Lower lobe of right lung (tissue), 2 donors: ENCODE data around the gene SLAMF1. TPM values are rescaled to one million over a fixed set of nuclear protein-coding genes. Genes with fewer than 3 reads are reported as not detected.

Source experiments
- ATAC-seq, 2 donors: fragments of 200-7000 bp; cut with Tn5 transposase; one replicate each; pipeline ENCODE4 v1.9.1; 2020 to 2022; ENCODE audit warnings: mild to moderate bottlenecking in 2 of 2, moderate library complexity in 2 of 2
- DNase-seq: peaks from one replicate; pipeline ENCODE4 v3.0.0-alpha.2; 2020
- H3K27ac ChIP-seq: fragments of 200-600 bp; one replicate; pipeline ENCODE4 v1.8.0; 2022
- H3K27me3 ChIP-seq: fragments of 200-600 bp; one replicate; pipeline ENCODE4 v1.8.0; 2022; ENCODE audit warnings: low read depth
- H3K36me3 ChIP-seq: fragments of 200-600 bp; one replicate; pipeline ENCODE4 v1.8.0; 2022; ENCODE audit warnings: mild to moderate bottlenecking
- H3K4me1 ChIP-seq: fragments of 200-600 bp; one replicate; pipeline ENCODE4 v1.8.0; 2022
- H3K4me3 ChIP-seq: fragments of 200-600 bp; one replicate; pipeline ENCODE4 v1.8.0; 2022; ENCODE audit warnings: mild to moderate bottlenecking
- H3K9me3 ChIP-seq: fragments of 200-600 bp; one replicate; pipeline ENCODE4 v1.8.0; 2022
- CTCF ChIP-seq: fragments of 200-600 bp; IDR thresholded peaks from one replicate; pipeline ENCODE4 v1.8.0; 2022; ENCODE audit warnings: antibody characterized with exemption, mild to moderate bottlenecking
- intact Hi-C: fragments of 100-400 bp; cut with DNase I; formaldehyde crosslinking; loops from one replicate; pipeline ENCODE4 v1.11.0; 2022
- total RNA-seq: library from RNA; stranded (reverse); fragmentation: NEBNext Ultra II Directional; extraction: Animal tissue kit (Norgen Biotek cat#: 25700); gene quantifications from one replicate; pipeline ENCODE4 v1.2.1, GENCODE V29; 2021
- donor health status: DM: no; HTN: yes; CAD: no; lungs with severe emphysema.

Gene SLAMF1
- total RNA-seq, 1 donor from 2014 or later: 1.4 TPM

DNA sequence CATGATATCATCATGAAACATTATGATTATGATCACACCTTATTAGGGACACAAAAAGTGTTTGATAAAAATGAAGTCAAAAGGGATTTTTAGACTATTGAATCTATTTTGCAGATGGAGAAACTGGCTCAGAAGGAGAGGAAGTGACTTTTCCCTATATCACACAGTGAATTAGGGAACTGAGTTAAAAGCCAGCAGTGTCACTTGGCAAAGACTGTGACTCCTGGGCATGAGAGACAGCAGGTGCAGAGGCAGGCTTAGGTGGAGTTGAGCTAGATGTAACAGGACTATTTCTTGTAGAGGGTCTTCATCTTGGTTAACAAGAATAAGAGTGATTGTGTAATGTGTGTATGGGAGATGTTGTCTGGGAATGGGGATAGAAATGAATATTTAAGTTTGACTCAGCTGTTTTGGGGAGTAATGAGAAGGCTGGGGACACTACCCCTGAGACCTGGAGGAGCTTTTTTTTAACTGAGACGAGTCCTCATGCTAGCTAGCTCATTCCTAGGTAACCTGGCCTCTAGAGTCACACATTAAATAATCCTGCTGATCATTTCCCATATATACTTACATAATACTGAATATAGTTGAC is 66.5 kb downstream of the SLAMF1 start:
- TF ChIP-seq CTCF: no peak
- DNase-seq (no peak), ATAC-seq (no peak)
- Histone ChIP-seq H3K4me3 (no peak overlapping the region), H3K27me3 (no peaks in the 10 kb centered on the region), H3K4me1 (peaks cover 5% of the 10 kb centered on the region), H3K9me3 (no peaks in the 10 kb centered on the region), H3K36me3 (no peaks in the 10 kb centered on the region), H3K27ac (no peak overlapping the region)
- intact Hi-C loops: no loop called here

DNA sequence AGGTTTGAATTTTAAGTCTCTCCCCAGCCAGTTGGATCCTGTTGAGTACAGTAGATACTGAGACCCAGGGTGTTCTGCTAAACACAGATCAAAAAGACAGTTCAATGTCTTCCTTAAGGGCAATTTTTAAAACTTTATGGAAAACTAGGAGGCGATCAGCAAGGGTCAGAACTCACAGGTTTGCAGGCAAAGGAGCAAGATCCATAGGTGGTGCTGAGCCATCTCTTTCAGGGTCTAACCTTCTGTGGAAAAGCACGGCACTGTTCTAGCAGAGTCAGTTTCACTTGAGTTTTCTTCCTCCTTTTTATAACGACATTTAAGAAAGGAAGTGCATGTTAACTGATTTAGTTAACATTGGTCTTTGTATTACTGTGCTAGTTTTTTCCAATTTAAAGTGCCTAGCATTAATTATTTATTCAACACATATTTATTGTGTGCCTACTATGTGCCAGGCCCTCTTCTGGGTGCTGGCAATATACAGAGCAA is 67.6 kb downstream of the SLAMF1 start, which contains the start of gene CD84:
Gene CD84 (minus strand): TSS at position 281 of the 486 bp plus-strand sequence. CDS start 59 bp downstream, at position 222.
- intact Hi-C loops: no loop called here
- Histone ChIP-seq H3K4me3 (peak within 1 kb of the TSS; percentile 34), H3K27ac (peak within 1 kb of the TSS; percentile 63), H3K27me3 (no peaks in the 10 kb centered on the region), H3K4me1 (peaks cover 11% of the 10 kb centered on the region), H3K36me3 (no peaks in the 10 kb centered on the region), H3K9me3 (no peaks in the 10 kb centered on the region)
- no peak for DNase-seq
- TF ChIP-seq CTCF: no peak
- ATAC-seq: peak in 1 of 2 donors; percentile 49

DNA sequence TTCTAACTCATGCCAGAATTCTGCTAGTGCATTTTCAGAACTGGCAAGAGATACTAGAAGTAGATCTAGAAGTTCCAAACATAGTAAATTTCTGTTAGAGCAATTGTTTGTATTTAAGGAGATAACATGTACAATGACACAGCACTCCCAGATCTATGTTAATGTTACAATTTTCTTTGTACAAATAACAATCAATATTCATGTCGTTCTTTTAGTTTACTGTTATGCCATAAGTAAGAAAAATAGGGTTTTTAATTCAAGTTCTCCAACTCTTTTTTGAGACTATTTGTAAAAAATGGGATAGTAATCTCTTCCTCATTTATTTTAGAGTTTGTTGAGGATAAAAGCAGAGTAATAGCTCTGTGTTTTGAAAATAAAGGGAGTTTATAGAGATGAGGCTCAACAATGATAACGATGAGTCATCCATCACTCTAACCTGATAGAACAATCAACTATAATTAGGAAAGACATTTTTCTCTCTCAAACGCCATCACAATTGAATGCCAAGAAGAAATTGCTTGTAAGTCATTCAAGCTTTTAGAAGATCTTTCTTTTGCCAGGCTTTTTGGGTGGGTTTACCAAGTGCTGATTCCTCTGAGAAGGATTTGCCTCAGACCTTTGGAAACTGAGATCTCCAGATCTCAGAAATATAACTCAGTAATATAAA is 68.2 kb downstream of the SLAMF1 start:
- Histone ChIP-seq H3K27ac (peak overlapping the region; percentile 63), H3K36me3 (no peaks in the 10 kb centered on the region), H3K27me3 (no peaks in the 10 kb centered on the region), H3K4me1 (peaks cover 12% of the 10 kb centered on the region), H3K4me3 (peak overlapping the region; percentile 34), H3K9me3 (no peaks in the 10 kb centered on the region)
- ATAC-seq (no peak), DNase-seq (no peak)
- intact Hi-C loops: no loop called here
- no peak for TF ChIP-seq CTCF

DNA sequence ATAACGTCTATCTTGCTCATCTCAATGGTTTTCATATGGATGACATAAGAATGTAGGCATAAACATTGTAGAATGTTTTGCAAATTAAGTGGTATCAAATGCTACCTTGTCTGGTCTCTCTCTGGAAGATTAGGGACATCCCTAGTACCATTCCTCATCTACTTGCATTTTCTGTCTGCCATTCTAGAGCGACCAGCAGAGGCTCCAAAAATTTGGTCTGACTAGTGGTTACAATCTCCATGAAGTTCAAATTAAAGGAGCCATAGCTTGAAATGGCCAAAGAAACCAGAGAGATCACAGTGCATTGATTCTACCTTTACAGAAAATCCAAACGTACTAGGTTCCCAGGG is 68.7 kb downstream of the SLAMF1 start:
- peak overlapping the region; percentile 63 for H3K27ac ChIP-seq
- peaks cover 12% of the 10 kb centered on the region for H3K4me1 ChIP-seq
- ATAC-seq: no peak
- H3K4me3 ChIP-seq: peak overlapping the region; percentile 34
- H3K36me3 ChIP-seq: no peaks in the 10 kb centered on the region
- no peaks in the 10 kb centered on the region for H3K9me3 ChIP-seq
- no peak for DNase-seq
- no peak for TF ChIP-seq CTCF
- intact Hi-C loops: no loop called here
- no peaks in the 10 kb centered on the region for H3K27me3 ChIP-seq

DNA sequence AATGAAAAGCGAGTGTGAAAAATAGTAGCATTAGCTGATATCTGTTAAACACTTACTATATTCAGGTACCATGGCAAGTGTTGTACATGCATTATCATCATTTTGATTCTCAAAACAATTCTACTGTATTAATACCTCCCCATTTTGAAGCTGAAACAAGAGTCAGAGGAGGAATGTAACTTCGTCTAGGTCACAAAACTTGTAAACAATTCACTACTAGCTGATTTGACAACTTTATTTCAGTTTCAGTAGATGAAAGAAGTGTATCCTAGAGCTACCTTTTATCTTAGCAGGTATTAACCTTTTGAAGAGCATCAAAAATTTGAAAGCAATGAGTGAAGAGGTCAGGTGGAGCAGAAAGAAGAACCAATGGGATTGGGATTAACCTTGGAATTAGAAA is 69.2 kb downstream of the SLAMF1 start:
- no peak for ATAC-seq
- Histone ChIP-seq H3K9me3 (no peaks in the 10 kb centered on the region), H3K27me3 (no peaks in the 10 kb centered on the region), H3K4me3 (peak overlapping the region; percentile 34), H3K36me3 (no peaks in the 10 kb centered on the region), H3K4me1 (peaks cover 12% of the 10 kb centered on the region), H3K27ac (peak overlapping the region; percentile 63)
- intact Hi-C loops: no loop called here
- DNase-seq: no peak
- no peak for TF ChIP-seq CTCF
